HG03457 (cell line): ENCODE measurements around the gene ZNF516.
"Not testable (repeated sequence)": the region's sequence is repeated elsewhere in the genome, so short reads cannot be mapped to it uniquely, and the experiment has no call there.

Experiments used
- ATAC-seq: cut with Tn5 transposase; IDR thresholded peaks from one replicate; pipeline ENCODE4 v1.9.1; 2021; ENCODE audit warnings: moderate number of reproducible peaks; ENCODE audit not compliant: unreplicated experiment

ZNF516 gene

GRCh38 chr18:76495006-76495370 is at the start of gene ZNF516:
Gene ZNF516 (minus strand): TSS chr18:76495242. CDS start chr18:76443054, 52,188 bp downstream.
- no peak for ATAC-seq

- no peak for ATAC-seq
Measured at GRCh38 chr18:76538846-76539245, 43.8 kb upstream of the ZNF516 start.

GRCh38 chr18:76537621-76538020 is 42.6 kb upstream of the ZNF516 start:
- no peak for ATAC-seq

- ATAC-seq = not testable (repeated sequence)
Measured at GRCh38 chr18:76536593-76536992, 41.6 kb upstream of the ZNF516 start.

- ATAC-seq = no peak
Measured at GRCh38 chr18:76532875-76533274, 37.8 kb upstream of the ZNF516 start.

- ATAC-seq = no peak
Measured at GRCh38 chr18:76530846-76531245, 35.8 kb upstream of the ZNF516 start.

- no peak for ATAC-seq
Measured at GRCh38 chr18:76530391-76530790, 35.3 kb upstream of the ZNF516 start.

- no peak for ATAC-seq
Measured at GRCh38 chr18:76529433-76529811, 34.4 kb upstream of the ZNF516 start.

GRCh38 chr18:76528477-76529432 is 33.7 kb upstream of the ZNF516 start:
- ATAC-seq = no peak

GRCh38 chr18:76525911-76526310 is 30.9 kb upstream of the ZNF516 start:
- ATAC-seq = no peak

GRCh38 chr18:76524900-76525698 is 30.1 kb upstream of the ZNF516 start:
- no peak for ATAC-seq

- no peak for ATAC-seq
Measured at GRCh38 chr18:76524477-76524876, 29.4 kb upstream of the ZNF516 start.

GRCh38 chr18:76522551-76522950 is 27.5 kb upstream of the ZNF516 start:
- no peak for ATAC-seq

- no peak for ATAC-seq
Measured at GRCh38 chr18:76522122-76522503, 27.1 kb upstream of the ZNF516 start.

- ATAC-seq = no peak
Measured at GRCh38 chr18:76521417-76522121, 26.5 kb upstream of the ZNF516 start.

- ATAC-seq = no peak
Measured at GRCh38 chr18:76518860-76519538, 24.0 kb upstream of the ZNF516 start.

GRCh38 chr18:76518123-76518859 is 23.2 kb upstream of the ZNF516 start:
- ATAC-seq = no peak

- ATAC-seq = no peak
Measured at GRCh38 chr18:76515576-76515975, 20.5 kb upstream of the ZNF516 start.

- ATAC-seq = no peak
Measured at GRCh38 chr18:76514573-76514972, 19.5 kb upstream of the ZNF516 start.

- ATAC-seq = no peak
Measured at GRCh38 chr18:76507830-76508385, 12.9 kb upstream of the ZNF516 start.
